T-helper 17 cell (primary cell): ENCODE measurements around the gene WASHC2A. TPM values are rescaled to one million over a fixed set of nuclear protein-coding genes. Genes with fewer than 3 reads are reported as not detected.
"Not testable (repeated sequence)": the region's sequence is repeated elsewhere in the genome, so short reads cannot be mapped to it uniquely, and the experiment has no call there.

Experiments used
- ATAC-seq: fragments of 150-1000 bp; cut with Tn5 transposase; 2 replicates; pipeline ENCODE4 v1.10.0; 2021; ENCODE audit warnings: mild to moderate bottlenecking, moderate library complexity
- DNase-seq, 3 donors: peaks; one replicate each; pipeline versions ENCODE4 v3.0.0 to v3.0.0-alpha.2; 2020 to 2021
- H3K9me3 ChIP-seq: one replicate; pipeline ENCODE4 v1.7.0; 2013; ENCODE audit warnings: low read length, mild to moderate bottlenecking; ENCODE audit not compliant: control insufficient read depth, poor library complexity, severe bottlenecking
- H3K27ac Mint-ChIP-seq: one replicate; pipeline ENCODE4 v1.8.0; 2022; ENCODE audit warnings: mild to moderate bottlenecking, moderate library complexity, mixed read lengths
- H3K27me3 Mint-ChIP-seq: one replicate; pipeline ENCODE4 v1.8.0; 2022; ENCODE audit warnings: mixed read lengths
- H3K36me3 Mint-ChIP-seq: one replicate; pipeline ENCODE4 v1.8.0; 2022; ENCODE audit warnings: low read depth, mixed read lengths
- H3K4me1 Mint-ChIP-seq: one replicate; pipeline ENCODE4 v1.8.0; 2022; ENCODE audit warnings: mild to moderate bottlenecking, mixed read lengths
- H3K4me3 Mint-ChIP-seq: one replicate; pipeline ENCODE4 v1.8.0; 2022; ENCODE audit warnings: mild to moderate bottlenecking, moderate library complexity, mixed read lengths
- total RNA-seq, 4 donors: library from RNA in 2 of 4; stranded (reverse) in 2 of 4; gene quantifications; one replicate each; pipeline ENCODE4 v1.2.3 and lab custom pipeline; 2022 to 2026

WASHC2A gene
- total RNA-seq, 2 donors from 2014 or later = 48.5 to 56.3 TPM

DNA sequence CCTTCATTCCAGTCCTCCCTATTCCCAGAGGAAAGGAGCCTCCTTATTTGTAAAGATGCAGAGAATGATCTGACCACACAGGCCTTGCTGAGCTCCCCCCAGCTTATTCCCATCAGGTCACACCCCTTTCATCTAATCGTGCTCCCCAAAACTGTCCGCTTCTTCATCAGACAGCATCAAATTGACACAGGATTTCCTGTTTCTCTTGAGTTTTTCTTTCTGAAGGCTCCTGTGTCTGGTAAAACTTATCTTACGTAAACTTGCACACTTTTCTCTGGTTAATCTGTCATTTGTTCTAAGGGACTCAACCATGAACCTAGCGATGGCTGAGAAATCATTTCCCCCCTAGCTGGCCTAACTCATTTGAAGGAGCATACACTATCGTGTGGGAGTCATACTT, 20.2 kb upstream of the WASHC2A start:
- H3K9me3 ChIP-seq, DNase-seq, H3K27ac Mint-ChIP-seq, H3K4me3 Mint-ChIP-seq, H3K36me3 Mint-ChIP-seq, ATAC-seq, H3K4me1 Mint-ChIP-seq, H3K27me3 Mint-ChIP-seq: not testable (repeated sequence)

DNA sequence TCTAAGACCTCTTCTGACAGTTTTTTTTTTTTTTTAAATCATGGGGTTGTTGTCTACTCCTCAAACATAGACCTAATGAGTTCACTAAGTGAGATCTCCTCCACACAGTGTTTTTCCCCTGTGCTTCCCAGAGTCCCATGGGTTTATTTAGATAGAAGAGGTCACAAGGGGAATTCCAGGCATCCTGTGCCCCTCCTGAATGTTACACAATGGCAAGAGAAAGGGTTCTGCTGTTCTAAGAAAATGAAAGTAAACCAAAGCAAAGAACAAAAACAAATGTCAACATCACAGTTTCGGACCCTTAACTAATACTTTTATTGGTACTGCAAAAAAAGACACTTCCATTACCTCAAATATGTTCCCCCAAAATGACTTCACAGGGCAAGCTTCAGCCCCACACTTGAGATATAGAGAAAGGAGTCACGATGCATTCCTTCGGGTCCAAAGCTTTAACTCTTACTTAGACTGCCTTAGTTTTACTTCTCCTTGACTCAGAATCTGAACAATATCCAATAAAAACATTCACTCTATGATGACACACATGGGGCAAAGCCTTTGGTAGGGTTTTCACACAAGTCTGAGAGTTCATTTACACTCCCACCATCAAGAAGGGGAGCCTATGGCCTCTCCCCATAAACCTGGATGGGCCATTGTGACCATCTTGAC, 15.6 kb upstream of the WASHC2A start:
- H3K36me3 Mint-ChIP-seq, H3K9me3 ChIP-seq, ATAC-seq, DNase-seq, H3K27ac Mint-ChIP-seq, H3K4me1 Mint-ChIP-seq, H3K4me3 Mint-ChIP-seq, H3K27me3 Mint-ChIP-seq: not testable (repeated sequence)

DNA sequence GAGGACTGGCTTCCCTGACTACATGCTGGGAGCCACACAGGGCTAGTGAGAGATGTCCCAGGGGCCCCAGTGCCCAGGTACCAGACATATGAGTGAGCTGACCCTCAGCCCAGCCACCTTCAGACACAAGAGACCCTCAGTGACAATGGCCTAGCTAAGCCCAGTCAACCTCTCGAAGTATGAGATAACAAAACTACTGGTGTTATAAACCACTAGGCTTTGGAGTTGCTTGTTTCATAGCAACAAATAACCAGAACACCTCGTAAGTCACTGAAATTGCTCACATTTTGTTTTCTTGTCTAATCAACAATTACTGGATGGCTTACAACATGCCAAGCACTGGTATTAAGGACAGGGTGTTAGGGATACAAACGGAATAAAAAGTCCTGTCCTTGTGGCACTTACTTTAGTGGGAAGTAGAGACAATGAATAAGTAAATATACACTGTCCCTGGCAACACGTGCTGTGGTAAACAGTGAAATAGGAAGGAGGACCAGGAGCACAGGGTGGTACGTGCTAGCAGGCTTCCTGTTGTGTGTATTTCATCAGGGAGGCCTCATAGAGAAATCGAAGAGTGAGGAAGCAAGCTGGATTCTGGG, 14.9 kb upstream of the WASHC2A start:
- H3K27me3 Mint-ChIP-seq, H3K9me3 ChIP-seq, H3K4me3 Mint-ChIP-seq, H3K4me1 Mint-ChIP-seq, ATAC-seq, H3K36me3 Mint-ChIP-seq, DNase-seq, H3K27ac Mint-ChIP-seq: not testable (repeated sequence)

DNA sequence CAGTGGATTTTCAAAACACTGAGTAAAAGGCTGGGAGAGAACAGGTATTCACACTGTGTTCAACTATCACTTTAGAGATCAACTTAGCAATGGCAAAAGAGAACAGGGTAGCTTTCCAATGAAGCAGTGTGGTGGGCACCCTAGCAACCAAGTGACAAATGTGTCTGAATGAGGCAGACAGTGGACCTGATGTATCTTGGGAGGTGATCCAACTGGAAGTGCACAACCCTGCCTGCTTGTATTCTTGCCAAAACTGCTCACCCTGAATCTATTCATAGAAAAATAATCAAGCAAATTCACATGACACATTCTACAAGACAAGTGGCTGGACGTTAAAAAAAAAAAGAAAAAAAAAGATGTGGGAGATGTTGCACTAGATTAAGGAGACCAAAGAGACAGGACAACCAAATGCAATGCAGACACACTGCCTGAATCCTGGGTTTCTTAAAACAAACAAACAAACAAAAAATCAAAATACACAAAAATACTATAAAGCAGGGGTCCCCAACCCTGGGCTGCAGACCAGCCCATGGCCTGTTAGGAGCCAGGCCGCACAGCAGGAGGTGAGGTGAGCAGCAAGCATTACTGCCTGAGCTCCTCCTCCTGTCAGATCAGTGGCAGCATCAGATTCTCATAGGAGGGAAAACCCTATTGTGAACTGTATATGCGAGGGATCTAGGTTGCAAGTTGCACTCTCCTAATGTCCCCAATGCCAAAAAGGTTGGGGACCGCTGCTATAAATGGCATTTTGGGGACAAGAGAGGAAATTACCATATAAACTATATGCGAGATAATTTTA, 12.1 kb upstream of the WASHC2A start:
- H3K27me3 Mint-ChIP-seq, DNase-seq, H3K27ac Mint-ChIP-seq, H3K9me3 ChIP-seq, H3K36me3 Mint-ChIP-seq, H3K4me1 Mint-ChIP-seq, H3K4me3 Mint-ChIP-seq, ATAC-seq: not testable (repeated sequence)

DNA sequence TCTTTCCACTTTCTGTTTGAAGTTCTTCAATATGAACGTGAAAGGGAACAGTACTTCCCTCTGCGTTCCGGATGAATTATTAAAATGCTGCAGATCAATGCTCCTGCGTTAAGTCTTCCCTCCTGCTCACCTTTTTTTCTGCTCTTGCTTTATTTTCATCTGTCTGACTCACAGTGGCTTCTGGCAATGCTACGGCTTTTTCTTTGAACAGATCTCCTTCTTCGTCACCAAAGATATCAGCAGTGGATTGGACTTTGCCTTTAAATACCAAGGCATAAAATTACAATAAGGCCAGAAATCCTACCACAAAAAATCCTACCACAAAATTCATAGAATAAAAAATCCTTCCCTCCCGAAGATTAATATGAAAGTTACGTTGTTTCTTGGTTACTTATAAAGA, 11.1 kb upstream of the WASHC2A start:
- not testable (repeated sequence) for ATAC-seq, H3K36me3 Mint-ChIP-seq, H3K27ac Mint-ChIP-seq, H3K9me3 ChIP-seq, H3K27me3 Mint-ChIP-seq, DNase-seq, H3K4me1 Mint-ChIP-seq, H3K4me3 Mint-ChIP-seq

DNA sequence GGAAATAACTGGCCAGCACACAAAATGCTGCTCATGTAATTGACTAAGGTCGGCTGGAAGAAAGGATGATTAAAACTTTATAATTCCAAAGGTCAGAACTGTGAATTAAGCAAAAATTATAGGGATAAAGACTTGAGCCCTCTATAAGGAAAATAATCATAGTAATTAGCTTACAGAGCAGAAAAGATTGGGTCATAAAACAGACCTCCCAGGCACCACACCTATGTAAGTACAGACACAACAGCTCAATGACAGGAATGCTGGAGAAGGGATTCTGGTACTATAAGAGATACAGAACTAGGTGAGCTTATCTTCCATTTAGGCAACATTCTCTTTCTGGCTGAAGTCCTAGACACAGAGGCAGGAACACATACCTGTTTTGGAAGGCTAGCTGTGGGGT, 9.0 kb upstream of the WASHC2A start:
- not testable (repeated sequence) for ATAC-seq, DNase-seq, H3K27me3 Mint-ChIP-seq, H3K4me3 Mint-ChIP-seq, H3K36me3 Mint-ChIP-seq, H3K4me1 Mint-ChIP-seq, H3K9me3 ChIP-seq, H3K27ac Mint-ChIP-seq

DNA sequence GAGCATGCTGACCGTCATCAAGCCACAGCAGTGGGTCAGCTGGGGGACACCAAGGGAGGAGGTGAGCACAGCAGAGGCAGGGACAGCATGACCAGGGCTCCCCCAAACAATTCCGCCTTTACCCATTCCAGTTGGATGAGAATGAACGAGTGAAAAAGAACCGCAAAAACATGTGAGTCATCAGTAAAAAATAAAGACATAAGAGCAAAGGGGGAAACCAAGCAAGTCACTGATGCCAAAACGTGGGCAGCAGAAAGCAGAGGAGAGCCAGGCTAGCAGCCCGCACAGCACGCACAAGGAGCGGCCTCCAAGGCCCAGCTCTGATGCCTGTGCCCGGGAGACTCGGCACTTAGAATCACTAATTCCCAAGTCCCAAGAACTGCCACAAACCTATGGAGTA, 7.8 kb upstream of the WASHC2A start:
- not testable (repeated sequence) for DNase-seq, H3K27me3 Mint-ChIP-seq, H3K9me3 ChIP-seq, H3K4me1 Mint-ChIP-seq, H3K36me3 Mint-ChIP-seq, ATAC-seq, H3K27ac Mint-ChIP-seq
- peak overlapping the region; percentile 34 for H3K4me3 Mint-ChIP-seq

DNA sequence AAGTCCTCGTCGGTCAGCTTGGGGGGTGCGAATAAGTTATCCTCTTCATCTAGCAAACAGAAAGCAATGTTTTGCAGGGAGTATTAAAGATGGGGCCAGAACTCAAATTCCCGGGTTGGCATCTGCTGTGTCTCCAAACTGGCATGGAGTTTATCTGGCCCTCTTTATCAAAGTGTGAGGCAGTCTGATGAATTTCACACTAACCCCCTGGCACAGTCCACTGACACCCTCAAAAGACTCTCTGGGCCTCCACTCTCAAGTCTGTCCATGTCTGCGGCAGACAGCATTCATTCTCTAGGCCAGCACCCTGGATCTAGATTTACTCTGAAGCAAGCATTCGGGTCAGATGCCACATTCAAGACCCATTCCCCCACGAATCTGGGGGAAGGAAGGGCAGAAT, 6.2 kb upstream of the WASHC2A start:
- not testable (repeated sequence) for DNase-seq, H3K4me3 Mint-ChIP-seq, H3K36me3 Mint-ChIP-seq, ATAC-seq, H3K27ac Mint-ChIP-seq, H3K9me3 ChIP-seq, H3K4me1 Mint-ChIP-seq, H3K27me3 Mint-ChIP-seq

DNA sequence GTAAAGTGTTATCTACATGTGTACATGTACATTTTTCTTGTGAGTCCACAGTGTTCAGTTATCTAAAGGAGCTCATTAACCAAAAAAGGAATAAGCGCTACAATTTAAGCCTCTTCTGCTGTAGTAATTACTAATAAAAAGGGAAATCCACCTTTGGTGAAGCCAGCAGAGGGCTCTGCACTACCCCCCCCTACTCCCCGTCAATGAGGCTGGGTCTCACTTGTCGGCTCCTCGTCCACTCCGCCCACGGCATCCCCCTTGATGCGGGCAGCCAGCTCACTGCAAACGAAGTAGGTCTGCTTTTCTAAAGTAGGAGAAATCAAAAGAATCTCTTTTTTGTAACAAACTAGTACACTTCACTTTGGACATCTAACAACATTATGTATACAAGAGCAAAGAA, 4.7 kb upstream of the WASHC2A start:
- DNase-seq = no peak
- Mint-ChIP-seq H3K4me3 (no peak overlapping the region), H3K4me1 (peaks cover 5% of the 10 kb centered on the region), H3K36me3 (peaks cover under 1% of the 10 kb centered on the region), H3K27me3 (peaks cover 4% of the 10 kb centered on the region), H3K27ac (no peak overlapping the region)
- H3K9me3 ChIP-seq = no peaks in the 10 kb centered on the region
- ATAC-seq = no peak

DNA sequence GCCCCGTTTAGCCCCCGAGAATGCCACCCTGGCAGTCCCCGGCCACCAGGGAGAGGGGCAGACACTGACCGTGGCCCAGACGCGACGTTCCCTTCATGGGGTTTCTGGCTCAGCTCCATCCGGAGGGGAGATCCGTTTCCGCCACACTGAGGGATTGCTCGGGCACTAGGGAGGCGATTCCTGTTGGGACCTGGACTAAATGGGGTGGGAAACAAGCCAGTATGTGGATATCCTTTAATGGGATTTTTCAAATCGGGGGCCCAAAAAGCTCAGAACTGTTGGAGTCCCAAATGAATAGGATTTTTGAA, 552 bp downstream of the WASHC2A start:
- H3K36me3 Mint-ChIP-seq, DNase-seq, H3K4me1 Mint-ChIP-seq, ATAC-seq, H3K27me3 Mint-ChIP-seq, H3K9me3 ChIP-seq: not testable (repeated sequence)
- Mint-ChIP-seq H3K4me3 (peak overlapping the region; percentile 88), H3K27ac (peak overlapping the region; percentile 78)

DNA sequence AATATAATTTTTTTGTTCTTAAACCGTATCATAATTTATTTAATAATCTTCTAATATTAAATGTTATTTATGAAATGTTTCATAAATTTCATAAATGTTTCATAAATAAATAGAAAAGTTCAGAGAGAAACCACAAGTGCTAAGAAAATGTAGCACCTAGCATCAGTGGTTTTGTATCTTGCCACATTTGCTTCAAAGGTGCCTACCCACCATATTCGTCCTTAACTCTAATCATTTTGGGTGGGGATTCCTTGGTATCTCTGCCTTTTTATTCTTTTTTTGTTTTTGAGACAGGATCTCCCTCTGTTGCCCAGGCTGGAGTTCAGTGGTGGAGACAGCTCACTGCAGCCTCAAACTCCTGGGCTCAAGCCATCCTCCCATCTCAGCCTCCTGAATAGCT, 7.4 kb downstream of the WASHC2A start:
- H3K36me3 Mint-ChIP-seq, H3K4me3 Mint-ChIP-seq, H3K27ac Mint-ChIP-seq, ATAC-seq, H3K27me3 Mint-ChIP-seq, DNase-seq, H3K4me1 Mint-ChIP-seq, H3K9me3 ChIP-seq: not testable (repeated sequence)

DNA sequence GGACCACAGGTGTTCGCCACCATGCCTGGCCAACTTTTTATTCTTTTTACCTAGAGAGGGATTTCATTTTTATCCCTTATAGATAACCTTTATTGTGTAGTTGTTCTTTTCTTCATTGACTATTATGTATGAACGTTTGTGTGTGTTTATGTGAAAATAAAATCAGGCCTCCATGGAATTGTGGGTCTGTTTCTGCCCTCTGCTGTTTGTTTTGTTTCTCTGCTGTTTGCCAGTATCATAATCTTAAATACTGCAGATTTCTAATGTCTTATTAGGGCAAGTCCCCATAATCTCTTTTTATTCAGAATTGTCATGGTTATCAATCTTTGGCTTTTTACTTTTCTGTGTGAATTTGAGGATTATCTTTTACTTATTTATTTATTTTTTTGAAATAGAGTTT, 7.8 kb downstream of the WASHC2A start:
- not testable (repeated sequence) for DNase-seq, H3K9me3 ChIP-seq, ATAC-seq, H3K4me3 Mint-ChIP-seq, H3K27ac Mint-ChIP-seq, H3K27me3 Mint-ChIP-seq, H3K4me1 Mint-ChIP-seq, H3K36me3 Mint-ChIP-seq

DNA sequence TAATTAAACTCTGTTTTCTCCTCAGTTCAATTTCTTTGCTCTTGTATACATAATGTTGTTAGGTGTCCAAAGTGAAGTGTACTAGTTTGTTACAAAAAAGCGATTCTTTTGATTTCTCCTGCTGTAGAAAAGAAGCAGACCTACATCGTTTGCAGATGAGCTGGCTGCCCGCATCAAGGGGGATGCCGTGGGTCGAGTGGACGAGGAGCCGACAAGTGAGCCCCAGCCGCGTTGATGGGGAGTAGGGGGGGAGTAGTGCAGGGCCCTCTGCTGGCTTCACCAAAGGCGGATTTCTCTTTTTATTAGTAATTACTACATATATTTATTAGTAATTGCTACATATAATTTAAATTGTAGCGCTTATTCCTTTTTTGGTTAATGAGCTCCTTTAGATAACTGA, 23.6 kb downstream of the WASHC2A start:
- not testable (repeated sequence) for DNase-seq, H3K36me3 Mint-ChIP-seq, H3K27ac Mint-ChIP-seq, ATAC-seq, H3K27me3 Mint-ChIP-seq, H3K4me3 Mint-ChIP-seq, H3K9me3 ChIP-seq, H3K4me1 Mint-ChIP-seq

DNA sequence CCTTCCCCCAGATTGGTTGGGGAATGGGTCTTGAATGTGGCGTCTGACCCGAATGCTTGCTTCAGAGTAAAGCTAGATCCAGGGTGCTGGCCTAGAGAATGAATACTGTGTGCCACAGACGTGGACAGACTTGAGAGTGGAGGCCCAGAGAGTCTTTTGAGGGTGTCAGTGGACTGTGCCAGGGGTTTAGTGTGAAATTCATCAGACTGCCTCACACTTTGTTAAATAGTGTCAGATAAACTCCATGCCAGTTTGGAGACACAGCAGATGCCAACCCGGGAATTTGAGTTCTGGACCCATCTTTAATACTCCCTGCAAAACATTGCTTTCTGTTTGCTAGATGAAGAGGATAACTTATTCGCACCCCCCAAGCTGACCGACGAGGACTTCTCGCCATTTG, 25.2 kb downstream of the WASHC2A start:
- H3K27me3 Mint-ChIP-seq, ATAC-seq, H3K27ac Mint-ChIP-seq, DNase-seq, H3K4me1 Mint-ChIP-seq, H3K4me3 Mint-ChIP-seq, H3K36me3 Mint-ChIP-seq, H3K9me3 ChIP-seq: not testable (repeated sequence)
